HEK293T (cell line): ENCODE results near the gene PTPN13.

Experiments used
- BHLHE40 ChIP-seq: fragments of 450-650 bp; IDR thresholded peaks from 2 replicates; pipeline ENCODE4 v1.6.1; 2016; ENCODE audit warnings: mild to moderate bottlenecking, moderate library complexity, borderline replicate concordance
- ELF4 ChIP-seq: fragments of 450-650 bp; IDR thresholded peaks from 2 replicates; pipeline ENCODE4 v1.6.1; 2017; ENCODE audit warnings: antibody characterized with exemption
- FOXA1 ChIP-seq: fragments of 450-650 bp; IDR thresholded peaks from 2 replicates; pipeline ENCODE4 v1.6.1; 2016; ENCODE audit warnings: mild to moderate bottlenecking
- FOXK2 ChIP-seq: fragments of 450-650 bp; IDR thresholded peaks from 2 replicates; pipeline ENCODE4 v1.6.1; 2016; ENCODE audit warnings: mild to moderate bottlenecking
- FOXM1 ChIP-seq: fragments of 450-650 bp; IDR thresholded peaks from 2 replicates; pipeline ENCODE4 v1.6.1; 2017; ENCODE audit warnings: mild to moderate bottlenecking, borderline replicate concordance
- HDGF ChIP-seq: fragments of 450-650 bp; IDR thresholded peaks from 2 replicates; pipeline ENCODE4 v1.6.1; 2017; ENCODE audit warnings: antibody characterized with exemption, borderline replicate concordance
- L3MBTL2 ChIP-seq: fragments of 450-650 bp; conservative IDR thresholded peaks from 2 replicates; pipeline ENCODE4 v1.6.1; 2016; ENCODE audit warnings: mild to moderate bottlenecking
- LEF1 ChIP-seq: fragments of 450-650 bp; IDR thresholded peaks from 2 replicates; pipeline ENCODE4 v1.6.1; 2017; ENCODE audit warnings: mild to moderate bottlenecking, borderline replicate concordance
- NFRKB ChIP-seq: fragments of 450-650 bp; IDR thresholded peaks from 2 replicates; pipeline ENCODE4 v1.6.1; 2016; ENCODE audit warnings: mild to moderate bottlenecking, moderate library complexity
- SP1 ChIP-seq: fragments of 450-650 bp; IDR thresholded peaks from 2 replicates; pipeline ENCODE4 v1.6.1; 2017
- SUZ12 ChIP-seq: fragments of 450-650 bp; IDR thresholded peaks from 2 replicates; pipeline ENCODE4 v1.6.1; 2016; ENCODE audit warnings: mild to moderate bottlenecking
- TARDBP ChIP-seq: fragments of 450-650 bp; IDR thresholded peaks from 2 replicates; pipeline ENCODE4 v1.6.1; 2016
- ZNF384 ChIP-seq: fragments of 450-650 bp; IDR thresholded peaks from 2 replicates; pipeline ENCODE4 v1.6.1; 2016
- TF ChIP-seq, protein P1 (sequence below): fragments of 450-650 bp; IDR thresholded peaks from 2 replicates; pipeline ENCODE4 v1.6.1; 2016

GRCh38 chr4:86771141-86771540, 177.0 kb downstream of the PTPN13 start:
- TF ChIP-seq FOXM1 (no peak), BHLHE40 (no peak), TARDBP (no peak), FOXA1 (no peak), ELF4 (no peak), ZNF384 (no peak), LEF1 (no peak), NFRKB (no peak), L3MBTL2 (no peak), HDGF (no peak), SP1 (no peak), FOXK2 (no peak), SUZ12 (no peak)
- TF ChIP-seq, protein P1, sequence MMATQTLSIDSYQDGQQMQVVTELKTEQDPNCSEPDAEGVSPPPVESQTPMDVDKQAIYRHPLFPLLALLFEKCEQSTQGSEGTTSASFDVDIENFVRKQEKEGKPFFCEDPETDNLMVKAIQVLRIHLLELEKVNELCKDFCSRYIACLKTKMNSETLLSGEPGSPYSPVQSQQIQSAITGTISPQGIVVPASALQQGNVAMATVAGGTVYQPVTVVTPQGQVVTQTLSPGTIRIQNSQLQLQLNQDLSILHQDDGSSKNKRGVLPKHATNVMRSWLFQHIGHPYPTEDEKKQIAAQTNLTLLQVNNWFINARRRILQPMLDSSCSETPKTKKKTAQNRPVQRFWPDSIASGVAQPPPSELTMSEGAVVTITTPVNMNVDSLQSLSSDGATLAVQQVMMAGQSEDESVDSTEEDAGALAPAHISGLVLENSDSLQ, result no peak
